ENCODE data around the gene SYT8.

DNA sequence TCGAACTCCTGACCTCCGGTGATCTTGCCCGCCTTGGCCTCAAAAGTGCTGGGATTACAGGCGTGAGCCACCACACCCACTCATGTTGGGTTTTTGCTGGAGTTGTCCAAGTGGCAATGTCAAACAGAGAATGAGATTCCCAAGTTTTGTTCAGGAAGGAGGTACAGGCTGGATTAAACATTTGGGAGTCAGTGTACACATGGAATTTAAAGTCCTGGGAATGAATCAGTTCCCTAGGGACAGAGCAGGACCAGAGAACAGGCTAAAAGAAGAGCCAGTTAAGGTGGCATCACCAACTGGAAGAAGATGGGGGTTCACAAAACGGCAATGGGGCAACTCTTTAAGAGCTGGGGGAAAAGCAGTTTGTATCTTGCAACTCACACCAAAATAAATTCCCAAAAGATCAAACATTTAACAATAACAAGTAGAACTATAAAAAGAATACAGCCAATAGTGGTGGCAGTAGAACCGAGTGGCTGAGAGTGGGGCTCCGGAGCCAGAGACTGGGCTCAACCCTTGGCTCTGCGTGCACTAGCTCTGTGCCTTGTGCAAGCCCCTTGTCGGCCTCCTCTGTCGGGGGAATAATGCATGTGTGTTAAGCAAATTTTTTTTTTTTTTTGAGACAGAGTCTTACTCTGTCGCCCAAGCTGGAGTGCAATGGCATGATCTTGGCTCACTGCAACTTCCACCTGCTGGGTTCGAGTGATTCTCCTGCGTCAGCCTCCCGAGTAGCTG lies 37.2 kb upstream of the SYT8 start:
- no peak for TF ChIP-seq EZH2 (IDR thresholded peaks at IDR 0.05)
- TF ChIP-seq, protein P1, sequence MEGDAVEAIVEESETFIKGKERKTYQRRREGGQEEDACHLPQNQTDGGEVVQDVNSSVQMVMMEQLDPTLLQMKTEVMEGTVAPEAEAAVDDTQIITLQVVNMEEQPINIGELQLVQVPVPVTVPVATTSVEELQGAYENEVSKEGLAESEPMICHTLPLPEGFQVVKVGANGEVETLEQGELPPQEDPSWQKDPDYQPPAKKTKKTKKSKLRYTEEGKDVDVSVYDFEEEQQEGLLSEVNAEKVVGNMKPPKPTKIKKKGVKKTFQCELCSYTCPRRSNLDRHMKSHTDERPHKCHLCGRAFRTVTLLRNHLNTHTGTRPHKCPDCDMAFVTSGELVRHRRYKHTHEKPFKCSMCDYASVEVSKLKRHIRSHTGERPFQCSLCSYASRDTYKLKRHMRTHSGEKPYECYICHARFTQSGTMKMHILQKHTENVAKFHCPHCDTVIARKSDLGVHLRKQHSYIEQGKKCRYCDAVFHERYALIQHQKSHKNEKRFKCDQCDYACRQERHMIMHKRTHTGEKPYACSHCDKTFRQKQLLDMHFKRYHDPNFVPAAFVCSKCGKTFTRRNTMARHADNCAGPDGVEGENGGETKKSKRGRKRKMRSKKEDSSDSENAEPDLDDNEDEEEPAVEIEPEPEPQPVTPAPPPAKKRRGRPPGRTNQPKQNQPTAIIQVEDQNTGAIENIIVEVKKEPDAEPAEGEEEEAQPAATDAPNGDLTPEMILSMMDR (IDR thresholded peaks at IDR 0.05), result no peak

All from neural progenitor cell (in vitro differentiated cells).